Measurements from ENCODE around the gene ISG20. TPM values are rescaled to one million over a fixed set of nuclear protein-coding genes. Genes with fewer than 3 reads are reported as not detected.

ISG20 gene
- polyA plus RNA-seq, 2 of the 4 experiments (the other 2 are of a cell fraction), result 7.2 to 47.4 TPM

DNA sequence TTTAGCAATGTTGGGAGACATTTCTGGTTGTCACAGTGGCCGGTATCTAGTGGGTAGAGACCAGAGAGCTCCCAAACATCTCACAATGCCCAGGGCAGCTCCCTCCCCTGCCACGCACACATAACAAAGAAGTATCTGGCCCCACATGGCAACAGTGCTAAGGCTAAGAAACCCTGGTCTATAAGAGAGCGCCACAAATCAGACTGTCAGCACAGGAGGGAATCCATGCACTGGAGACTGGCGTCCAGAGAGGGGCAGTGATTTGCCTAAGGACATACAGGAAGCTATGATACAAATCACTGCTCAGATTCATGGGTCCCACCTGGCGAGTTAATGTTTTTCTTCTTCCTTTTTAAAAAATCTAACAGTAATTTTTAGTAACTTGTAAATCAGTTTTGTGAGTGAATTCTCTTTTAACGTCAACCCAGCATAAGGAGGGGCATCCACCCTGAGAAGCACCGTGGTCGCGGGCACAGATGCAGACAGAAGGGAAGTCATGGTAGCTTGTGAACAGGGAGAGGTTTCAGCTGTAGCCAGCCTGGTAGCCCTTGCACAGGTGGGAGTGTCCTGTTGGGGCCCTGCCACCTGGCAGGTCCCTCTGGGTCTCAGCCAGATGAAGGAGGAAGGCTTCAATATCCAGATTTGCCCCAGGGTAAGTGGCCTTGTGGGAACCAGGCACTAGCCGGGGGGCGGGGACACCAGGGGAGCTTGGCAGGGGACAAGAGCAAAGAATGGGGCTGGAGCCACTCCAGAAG is 8.7 kb downstream of the ISG20 start:
- DNase-seq (ENCODE audit: low read depth in 1 of 2, low spot score in 1 of 2) (no peak), FAIRE-seq (no peak), ATAC-seq (no peak)
- Histone ChIP-seq H3K4me1 (peaks cover 19% of the 10 kb centered on the region), H3K27ac (no peak overlapping the region), H3K4me3 (no peak overlapping the region), H3K4me2 (no peak overlapping the region; the same call in 2 of the 3 replicates), H3K9me3 (no peaks in the 10 kb centered on the region)
- ChIA-PET CTCF (interaction anchor here (2.0 to 8.1 kb wide), 3 partner anchors 9 to 187 kb away, joined by 6 to 66 read pairs (median 24); partner anchors contain the start of gene ISG20), POLR2A (no interaction called here)
- WGBS (ENCODE audit: missing lambda C conversion rate), result 90% methylated on average over 11 of the region's 11 CpGs
- TF ChIP-seq, protein P1, sequence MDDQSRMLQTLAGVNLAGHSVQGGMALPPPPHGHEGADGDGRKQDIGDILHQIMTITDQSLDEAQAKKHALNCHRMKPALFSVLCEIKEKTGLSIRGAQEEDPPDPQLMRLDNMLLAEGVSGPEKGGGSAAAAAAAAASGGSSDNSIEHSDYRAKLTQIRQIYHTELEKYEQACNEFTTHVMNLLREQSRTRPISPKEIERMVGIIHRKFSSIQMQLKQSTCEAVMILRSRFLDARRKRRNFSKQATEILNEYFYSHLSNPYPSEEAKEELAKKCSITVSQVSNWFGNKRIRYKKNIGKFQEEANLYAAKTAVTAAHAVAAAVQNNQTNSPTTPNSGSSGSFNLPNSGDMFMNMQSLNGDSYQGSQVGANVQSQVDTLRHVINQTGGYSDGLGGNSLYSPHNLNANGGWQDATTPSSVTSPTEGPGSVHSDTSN (IDR thresholded peaks at IDR 0.05), result no peak
- TF ChIP-seq SREBF2 (IDR thresholded peaks at IDR 0.05) (no peak), MAFK (IDR thresholded peaks at IDR 0.05; ENCODE audit: partially characterized antibody) (no peak), RCOR1 (IDR thresholded peaks at IDR 0.05; ENCODE audit: low read depth, low read length) (no peak), GATA3 (IDR thresholded peaks at IDR 0.05; ENCODE audit: borderline replicate concordance) (no peak)
- TF ChIP-seq, protein P2, sequence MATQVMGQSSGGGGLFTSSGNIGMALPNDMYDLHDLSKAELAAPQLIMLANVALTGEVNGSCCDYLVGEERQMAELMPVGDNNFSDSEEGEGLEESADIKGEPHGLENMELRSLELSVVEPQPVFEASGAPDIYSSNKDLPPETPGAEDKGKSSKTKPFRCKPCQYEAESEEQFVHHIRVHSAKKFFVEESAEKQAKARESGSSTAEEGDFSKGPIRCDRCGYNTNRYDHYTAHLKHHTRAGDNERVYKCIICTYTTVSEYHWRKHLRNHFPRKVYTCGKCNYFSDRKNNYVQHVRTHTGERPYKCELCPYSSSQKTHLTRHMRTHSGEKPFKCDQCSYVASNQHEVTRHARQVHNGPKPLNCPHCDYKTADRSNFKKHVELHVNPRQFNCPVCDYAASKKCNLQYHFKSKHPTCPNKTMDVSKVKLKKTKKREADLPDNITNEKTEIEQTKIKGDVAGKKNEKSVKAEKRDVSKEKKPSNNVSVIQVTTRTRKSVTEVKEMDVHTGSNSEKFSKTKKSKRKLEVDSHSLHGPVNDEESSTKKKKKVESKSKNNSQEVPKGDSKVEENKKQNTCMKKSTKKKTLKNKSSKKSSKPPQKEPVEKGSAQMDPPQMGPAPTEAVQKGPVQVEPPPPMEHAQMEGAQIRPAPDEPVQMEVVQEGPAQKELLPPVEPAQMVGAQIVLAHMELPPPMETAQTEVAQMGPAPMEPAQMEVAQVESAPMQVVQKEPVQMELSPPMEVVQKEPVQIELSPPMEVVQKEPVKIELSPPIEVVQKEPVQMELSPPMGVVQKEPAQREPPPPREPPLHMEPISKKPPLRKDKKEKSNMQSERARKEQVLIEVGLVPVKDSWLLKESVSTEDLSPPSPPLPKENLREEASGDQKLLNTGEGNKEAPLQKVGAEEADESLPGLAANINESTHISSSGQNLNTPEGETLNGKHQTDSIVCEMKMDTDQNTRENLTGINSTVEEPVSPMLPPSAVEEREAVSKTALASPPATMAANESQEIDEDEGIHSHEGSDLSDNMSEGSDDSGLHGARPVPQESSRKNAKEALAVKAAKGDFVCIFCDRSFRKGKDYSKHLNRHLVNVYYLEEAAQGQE (IDR thresholded peaks at IDR 0.05), result no peak

DNA sequence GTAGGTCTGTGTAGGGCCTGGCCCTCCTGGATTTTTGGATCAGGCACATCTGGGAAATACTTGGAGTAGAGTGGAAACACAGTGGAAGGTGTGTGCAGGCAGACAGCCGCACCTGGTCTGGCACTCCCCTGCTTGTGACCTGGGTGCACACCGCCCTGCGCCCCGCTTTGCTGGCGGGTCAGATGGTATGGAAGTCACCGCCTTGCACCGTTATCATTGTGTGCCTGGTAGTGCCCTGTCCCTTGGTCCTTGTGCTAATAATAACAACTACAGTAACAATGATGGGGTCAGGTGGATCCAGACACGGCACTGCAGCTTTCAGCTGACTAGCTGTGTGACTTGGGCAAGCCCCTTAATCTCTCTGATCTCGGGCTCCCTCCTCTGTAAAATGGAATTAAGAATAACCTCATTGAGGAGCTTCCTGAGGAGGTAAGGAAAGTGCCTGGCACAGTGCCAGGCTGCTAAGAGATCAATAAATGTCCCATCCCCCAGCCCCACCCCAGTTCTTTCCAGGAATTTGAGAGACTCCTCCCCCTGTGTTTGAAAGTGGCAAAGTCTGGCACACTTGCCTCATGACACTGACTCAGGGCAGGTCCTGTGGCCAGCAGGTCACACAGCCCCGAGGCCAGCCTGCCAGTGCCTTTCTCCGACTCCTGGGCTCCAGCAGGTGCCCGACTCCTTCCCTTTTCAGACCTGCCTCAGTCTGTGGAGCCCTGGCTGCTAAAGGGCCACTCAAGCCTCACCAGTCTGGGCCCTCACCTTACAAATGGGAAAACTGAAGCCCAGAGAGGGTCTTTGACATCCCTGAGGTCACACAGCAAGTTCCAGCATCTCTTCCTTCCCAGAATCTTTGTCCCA is 9.8 kb downstream of the ISG20 start:
- peak in 1 of 2 experiments; percentile 12; a peak in 2 of 6 replicates for ATAC-seq
- peak overlapping the region; percentile 27 to 46; a peak in 4 of 6 replicates for H3K27ac ChIP-seq
- no peak for DNase-seq (ENCODE audit: low read depth in 1 of 2, low spot score in 1 of 2)

DNA sequence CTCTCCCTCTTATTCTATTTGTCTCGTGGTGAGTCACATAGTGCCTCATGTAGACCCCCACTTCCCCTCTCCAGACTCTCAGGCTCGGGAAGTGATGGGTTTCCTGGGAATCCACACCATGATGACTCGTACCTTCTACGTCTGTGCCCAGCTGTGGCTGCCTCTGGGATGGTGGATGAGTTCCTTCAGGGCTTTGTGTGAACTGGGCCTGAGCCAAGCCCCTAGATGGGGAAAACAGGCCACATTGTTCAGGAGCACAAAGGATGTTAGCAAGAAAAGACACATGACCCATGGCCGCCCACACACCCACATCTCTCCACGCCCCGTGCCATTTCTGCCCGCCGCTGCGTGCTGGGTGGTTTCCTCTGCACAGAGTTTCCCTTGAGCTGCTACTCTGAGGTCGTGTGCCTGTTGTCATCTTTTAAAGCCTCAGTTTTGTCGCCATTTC is 10.5 kb downstream of the ISG20 start:
- Histone ChIP-seq H3K4me3 (no peak overlapping the region), H3K4me1 (peaks cover 19% of the 10 kb centered on the region), H3K27ac (peak overlapping the region in 1 of 2 experiments; percentile 46; a peak in 3 of 6 replicates), H3K4me2 (peak overlapping the region; percentile 37), H3K9me3 (no peaks in the 10 kb centered on the region)
- CTCF ChIA-PET, result interaction anchor here (0.7 to 8.1 kb wide), 4 partner anchors 8 to 185 kb away, joined by 3 to 66 read pairs (median 4); partner anchors contain the start of gene ISG20
- no peak for FAIRE-seq
- peak in 1 of 2 experiments; percentile 61 for DNase-seq (ENCODE audit: low read depth in 1 of 2, low spot score in 1 of 2)
- 67% methylated on average over 12 of the region's 12 CpGs for WGBS (ENCODE audit: missing lambda C conversion rate)
- TF ChIP-seq FOSL2 (IDR thresholded peaks at IDR 0.05) (no peak), FOSL2 (CRISPR knock-in tag; IDR thresholded peaks at IDR 0.05) (peak; percentile 58), SREBF2 (IDR thresholded peaks at IDR 0.05) (no peak)
- peak; percentile 25 to 44; a peak in 3 of 6 replicates for ATAC-seq
- POLR2A ChIA-PET, result no interaction called here

More for the DNA sequence above, 9.8 kb downstream of the ISG20 start:
- Histone ChIP-seq H3K4me1 (peaks cover 19% of the 10 kb centered on the region), H3K4me2 (peak overlapping the region; percentile 37), H3K9me3 (no peaks in the 10 kb centered on the region), H3K4me3 (no peak overlapping the region)
- no peak for FAIRE-seq
- ChIA-PET POLR2A (no interaction called here), CTCF (interaction anchor here (1.2 to 8.1 kb wide), 3 partner anchors 9 to 186 kb away, joined by 4 to 66 read pairs (median 6); partner anchors contain the start of gene ISG20)
- TF ChIP-seq, protein P3, sequence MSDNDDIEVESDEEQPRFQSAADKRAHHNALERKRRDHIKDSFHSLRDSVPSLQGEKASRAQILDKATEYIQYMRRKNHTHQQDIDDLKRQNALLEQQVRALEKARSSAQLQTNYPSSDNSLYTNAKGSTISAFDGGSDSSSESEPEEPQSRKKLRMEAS (IDR thresholded peaks at IDR 0.05), result no peak
- TF ChIP-seq ZFP36 (IDR thresholded peaks at IDR 0.05; ENCODE audit: borderline replicate concordance, partially characterized antibody), result peak; percentile 84
- WGBS (ENCODE audit: missing lambda C conversion rate), result 81% methylated on average over 12 of the region's 12 CpGs

All from A549 (cell line).